Vagina (tissue), 2 donors: ENCODE results near the gene CTNNA3. TPM values are rescaled to one million over a fixed set of nuclear protein-coding genes. Genes with fewer than 3 reads are reported as not detected.

Source experiments
- DNase-seq, 2 donors: peaks; one replicate each; pipeline ENCODE4 v3.0.0-alpha.2; 2017; ENCODE audit errors: extremely low spot score in 2 of 2
- H3K27ac ChIP-seq: fragments of 200-600 bp; sonication (generic); one replicate; pipeline ENCODE4 v1.5.1; 2019
- H3K27me3 ChIP-seq: fragments of 200-600 bp; sonication (generic); one replicate; pipeline ENCODE4 v1.5.1; 2019
- H3K36me3 ChIP-seq, 2 donors: fragments of 200-600 bp; sonication (generic); one replicate each; pipeline ENCODE4 v1.5.1; 2017 to 2019
- H3K4me1 ChIP-seq: fragments of 200-600 bp; sonication (generic); one replicate; pipeline ENCODE4 v1.5.1; 2019
- H3K4me3 ChIP-seq, 2 donors: fragments of 200-600 bp; sonication (generic); 1 replicate in 1 of 2; 2 replicates in 1 of 2; pipeline ENCODE4 v1.5.1; 2016 to 2019
- H3K9me3 ChIP-seq: fragments of 200-600 bp; sonication (generic); one replicate; pipeline ENCODE4 v1.5.1; 2019
- CTCF ChIP-seq, 3 experiments: fragments of 450-650 bp in 2 of 3; fragments of 200-600 bp in 1 of 3; sonication (generic) in 1 of 3; IDR thresholded peaks; one replicate each; pipeline ENCODE4 v1.5.1; 2017 to 2019; ENCODE audit warnings: antibody characterized with exemption in 3 of 3, mild to moderate bottlenecking in 2 of 3, moderate library complexity in 2 of 3
- POLR2A ChIP-seq, 2 donors: fragments of 450-650 bp; IDR thresholded peaks; one replicate each; pipeline ENCODE4 v1.6.1; 2017; ENCODE audit warnings: antibody characterized with exemption in 2 of 2, mild to moderate bottlenecking in 2 of 2, moderate library complexity in 2 of 2
- POLR2AphosphoS5 ChIP-seq, 2 donors: sonication (generic); formaldehyde crosslinking; IDR thresholded peaks; one replicate each; pipeline ENCODE4 v1.9.0; 2017; ENCODE audit warnings: antibody characterized with exemption in 2 of 2, mild to moderate bottlenecking in 2 of 2, low read depth in 1 of 2; ENCODE audit not compliant: insufficient read depth in 1 of 2
- intact Hi-C: fragments of 100-400 bp; cut with DNase I; formaldehyde crosslinking; loops from one replicate; pipeline ENCODE4 v1.15.1; 2023
- total RNA-seq: library from RNA; depleted of rRNA; stranded (reverse); fragments of >200 nt; gene quantifications from one replicate; pipeline ENCODE4 v1.2.3, GENCODE V29; 2016

CTNNA3 gene
- total RNA-seq, 1 donor from 2014 or later, result 0.98 TPM

GRCh38 chr10:67657775-67658174 lies 38.2 kb downstream of the CTNNA3 start:
- H3K36me3 ChIP-seq, result no peaks in the 10 kb centered on the region
- no peak overlapping the region for H3K4me3 ChIP-seq
- TF ChIP-seq POLR2AphosphoS5 (IDR thresholded peaks at IDR 0.05; ENCODE audit: insufficient read depth in 1 of 2, low read depth in 1 of 2) (no peak), CTCF (IDR thresholded peaks at IDR 0.05) (no peak), POLR2A (IDR thresholded peaks at IDR 0.05) (no peak)
- no peaks in the 10 kb centered on the region for H3K4me1 ChIP-seq
- no peaks in the 10 kb centered on the region for H3K9me3 ChIP-seq
- H3K27me3 ChIP-seq, result no peaks in the 10 kb centered on the region
- no peak overlapping the region for H3K27ac ChIP-seq
- DNase-seq, result no peak
- intact Hi-C loops, result no loop called here

GRCh38 chr10:67650558-67650957 lies 45.4 kb downstream of the CTNNA3 start:
- H3K36me3 ChIP-seq, result no peaks in the 10 kb centered on the region
- TF ChIP-seq CTCF (IDR thresholded peaks at IDR 0.05) (no peak), POLR2AphosphoS5 (IDR thresholded peaks at IDR 0.05; ENCODE audit: insufficient read depth in 1 of 2, low read depth in 1 of 2) (no peak), POLR2A (IDR thresholded peaks at IDR 0.05) (no peak)
- H3K4me3 ChIP-seq, result no peak overlapping the region
- no peaks in the 10 kb centered on the region for H3K9me3 ChIP-seq
- DNase-seq, result no peak
- no peaks in the 10 kb centered on the region for H3K27me3 ChIP-seq
- no peak overlapping the region for H3K27ac ChIP-seq
- intact Hi-C loops, result no loop called here
- no peaks in the 10 kb centered on the region for H3K4me1 ChIP-seq

- Histone ChIP-seq H3K4me1 (no peaks in the 10 kb centered on the region), H3K4me3 (no peak overlapping the region), H3K27ac (no peak overlapping the region), H3K9me3 (no peaks in the 10 kb centered on the region), H3K27me3 (no peaks in the 10 kb centered on the region), H3K36me3 (no peaks in the 10 kb centered on the region)
- intact Hi-C loops, result no loop called here
- TF ChIP-seq POLR2AphosphoS5 (IDR thresholded peaks at IDR 0.05; ENCODE audit: insufficient read depth in 1 of 2, low read depth in 1 of 2) (no peak), POLR2A (IDR thresholded peaks at IDR 0.05) (no peak), CTCF (IDR thresholded peaks at IDR 0.05) (no peak)
- no peak for DNase-seq
Measured at GRCh38 chr10:67648613-67649229, 47.3 kb downstream of the CTNNA3 start.

GRCh38 chr10:67630904-67631303 lies 65.1 kb downstream of the CTNNA3 start:
- TF ChIP-seq POLR2A (IDR thresholded peaks at IDR 0.05) (no peak), CTCF (IDR thresholded peaks at IDR 0.05) (no peak), POLR2AphosphoS5 (IDR thresholded peaks at IDR 0.05; ENCODE audit: insufficient read depth in 1 of 2, low read depth in 1 of 2) (no peak)
- no peaks in the 10 kb centered on the region for H3K36me3 ChIP-seq
- no peaks in the 10 kb centered on the region for H3K27me3 ChIP-seq
- H3K4me1 ChIP-seq, result no peaks in the 10 kb centered on the region
- intact Hi-C loops, result no loop called here
- no peak overlapping the region for H3K4me3 ChIP-seq
- no peak overlapping the region for H3K27ac ChIP-seq
- DNase-seq, result no peak
- H3K9me3 ChIP-seq, result no peaks in the 10 kb centered on the region

- H3K4me1 ChIP-seq, result no peaks in the 10 kb centered on the region
- H3K9me3 ChIP-seq, result no peaks in the 10 kb centered on the region
- H3K27me3 ChIP-seq, result no peaks in the 10 kb centered on the region
- no peak overlapping the region for H3K27ac ChIP-seq
- no peak for DNase-seq
- no peaks in the 10 kb centered on the region for H3K36me3 ChIP-seq
- TF ChIP-seq POLR2AphosphoS5 (IDR thresholded peaks at IDR 0.05; ENCODE audit: insufficient read depth in 1 of 2, low read depth in 1 of 2), result no peak
- TF ChIP-seq CTCF (IDR thresholded peaks at IDR 0.05), result no peak
- TF ChIP-seq POLR2A (IDR thresholded peaks at IDR 0.05), result no peak
- H3K4me3 ChIP-seq, result no peak overlapping the region
- intact Hi-C loops, result no loop called here
Measured at GRCh38 chr10:67629461-67629971, 66.5 kb downstream of the CTNNA3 start.
